GM12864 (cell line): Measurements from ENCODE around the gene CECR2.

Experiments used
- DNase-seq: peaks from one replicate; pipeline ENCODE4 v3.0.0-alpha.2; 2011; ENCODE audit warnings: low read depth
- H3K4me3 ChIP-seq: 2 replicates; pipeline ENCODE4 v1.5.1; 2011; ENCODE audit warnings: mild to moderate bottlenecking, low read depth, low read length, control low read depth
- CTCF ChIP-seq: IDR thresholded peaks from 2 replicates; pipeline ENCODE4 v1.5.1; 2011; ENCODE audit warnings: low read depth, mild to moderate bottlenecking, moderate library complexity, low read length, control low read depth, inconsistent platforms; ENCODE audit errors: missing control alignments

CECR2 gene

GRCh38 chr22:17493419-17493981 lies 124.2 kb downstream of the CECR2 start:
- DNase-seq: no peak
- no peak overlapping the region for H3K4me3 ChIP-seq
- no peak for TF ChIP-seq CTCF

GRCh38 chr22:17496841-17497240 lies 127.6 kb downstream of the CECR2 start:
- no peak overlapping the region for H3K4me3 ChIP-seq
- TF ChIP-seq CTCF: no peak
- DNase-seq: no peak

- H3K4me3 ChIP-seq: no peak overlapping the region
- peak; percentile 57 for TF ChIP-seq CTCF
- peak; percentile 59 for DNase-seq
Measured at GRCh38 chr22:17501679-17502285, 132.5 kb downstream of the CECR2 start.

- H3K4me3 ChIP-seq: no peak overlapping the region
- DNase-seq: no peak
- no peak for TF ChIP-seq CTCF
Measured at GRCh38 chr22:17508110-17508509, 138.8 kb downstream of the CECR2 start.

- no peak for TF ChIP-seq CTCF
- H3K4me3 ChIP-seq: no peak overlapping the region
- no peak for DNase-seq
Measured at GRCh38 chr22:17512960-17513359, 143.7 kb downstream of the CECR2 start.

GRCh38 chr22:17513612-17514011 lies 144.4 kb downstream of the CECR2 start:
- no peak overlapping the region for H3K4me3 ChIP-seq
- no peak for DNase-seq
- no peak for TF ChIP-seq CTCF

- no peak for DNase-seq
- no peak for TF ChIP-seq CTCF
- H3K4me3 ChIP-seq: no peak overlapping the region
Measured at GRCh38 chr22:17514084-17514483, 144.8 kb downstream of the CECR2 start.
